ENCODE data around the gene WNK1. TPM values are rescaled to one million over a fixed set of nuclear protein-coding genes. Genes with fewer than 3 reads are reported as not detected.
A peak's percentile ranks its signal among the peaks of the same experiment; 100 is the strongest.

Gene WNK1
- polyA plus RNA-seq, 3 donors, result 8.7 to 57.2 (median 20.9) TPM

DNA sequence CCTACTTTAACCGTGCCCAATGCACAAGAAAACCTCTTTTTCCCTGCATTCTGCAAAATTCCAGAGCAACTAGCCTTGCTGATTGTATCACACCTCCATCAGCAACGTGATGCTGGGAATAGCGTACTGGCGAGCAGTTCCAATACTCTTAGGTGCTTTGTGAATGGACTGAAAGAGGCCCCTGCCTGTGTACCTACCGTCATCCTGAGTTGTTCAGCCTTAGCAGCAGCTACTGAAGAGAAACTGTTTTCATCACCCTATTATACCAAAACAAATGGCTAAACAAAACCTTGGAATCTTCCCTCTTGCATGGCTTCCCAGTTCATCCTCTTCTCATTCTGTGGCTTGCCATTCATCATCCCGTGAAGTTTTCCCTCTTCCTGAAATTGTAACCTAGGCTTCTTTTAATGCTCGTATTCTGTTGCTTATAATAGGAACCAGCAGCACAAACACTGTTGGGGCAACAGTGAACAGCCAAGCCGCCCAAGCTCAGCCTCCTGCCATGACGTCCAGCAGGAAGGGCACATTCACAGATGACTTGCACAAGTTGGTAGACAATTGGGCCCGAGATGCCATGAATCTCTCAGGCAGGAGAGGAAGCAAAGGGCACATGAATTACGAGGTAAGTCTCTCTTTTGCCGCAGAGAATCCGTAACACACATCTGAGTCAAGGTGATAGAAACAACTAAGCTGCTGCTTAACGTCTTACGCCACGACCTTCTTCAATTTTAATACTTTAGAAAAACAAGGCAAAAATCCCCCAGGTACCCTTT is 155.2 kb downstream of the WNK1 start:
- H3K36me3 ChIP-seq (replicated peaks in 1 of 2; ENCODE audit: control insufficient read depth in 1 of 2, insufficient read depth in 2 of 2, low read length in 2 of 2), result peaks cover 79 to 94% of the 10 kb centered on the region in 2 donors
- H3K4me3 Mint-ChIP-seq, result no peak overlapping the region
- H3K27me3 Mint-ChIP-seq (ENCODE audit: low read depth in 3 of 3), result peaks cover 0 to 3% (median 0%) of the 10 kb centered on the region in 3 donors
- DNase-seq, result no peak
- no peak overlapping the region for H3K27ac ChIP-seq (ENCODE audit: low read depth in 1 of 2, low read length in 2 of 2)
- H2AFZ ChIP-seq (ENCODE audit: insufficient read depth, low read depth, low read length, poor library complexity, severe bottlenecking), result no peak overlapping the region
- peaks cover 77% of the 10 kb centered on the region for H4K20me1 ChIP-seq (ENCODE audit: insufficient read depth, low read length)
- WGBS (ENCODE audit: insufficient coverage), result 60% methylated on average over 13 of the region's 16 CpGs
- no peak overlapping the region for H3K4me2 ChIP-seq (replicated peaks; ENCODE audit: extremely low read depth, low read length, poor library complexity, severe bottlenecking)
- no peaks in the 10 kb centered on the region for H3K27me3 ChIP-seq (ENCODE audit: control insufficient read depth in 2 of 2, insufficient read depth in 2 of 2, low read length in 2 of 2)
- TF ChIP-seq, protein P1, sequence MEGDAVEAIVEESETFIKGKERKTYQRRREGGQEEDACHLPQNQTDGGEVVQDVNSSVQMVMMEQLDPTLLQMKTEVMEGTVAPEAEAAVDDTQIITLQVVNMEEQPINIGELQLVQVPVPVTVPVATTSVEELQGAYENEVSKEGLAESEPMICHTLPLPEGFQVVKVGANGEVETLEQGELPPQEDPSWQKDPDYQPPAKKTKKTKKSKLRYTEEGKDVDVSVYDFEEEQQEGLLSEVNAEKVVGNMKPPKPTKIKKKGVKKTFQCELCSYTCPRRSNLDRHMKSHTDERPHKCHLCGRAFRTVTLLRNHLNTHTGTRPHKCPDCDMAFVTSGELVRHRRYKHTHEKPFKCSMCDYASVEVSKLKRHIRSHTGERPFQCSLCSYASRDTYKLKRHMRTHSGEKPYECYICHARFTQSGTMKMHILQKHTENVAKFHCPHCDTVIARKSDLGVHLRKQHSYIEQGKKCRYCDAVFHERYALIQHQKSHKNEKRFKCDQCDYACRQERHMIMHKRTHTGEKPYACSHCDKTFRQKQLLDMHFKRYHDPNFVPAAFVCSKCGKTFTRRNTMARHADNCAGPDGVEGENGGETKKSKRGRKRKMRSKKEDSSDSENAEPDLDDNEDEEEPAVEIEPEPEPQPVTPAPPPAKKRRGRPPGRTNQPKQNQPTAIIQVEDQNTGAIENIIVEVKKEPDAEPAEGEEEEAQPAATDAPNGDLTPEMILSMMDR (IDR thresholded peaks at IDR 0.05), result no peak
- peaks cover 76 to 91% of the 10 kb centered on the region in 2 donors for H3K36me3 Mint-ChIP-seq
- H3K9me3 ChIP-seq (replicated peaks in 1 of 2; ENCODE audit: control insufficient read depth in 1 of 2, insufficient read depth in 1 of 2, low read length in 2 of 2), result no peaks in the 10 kb centered on the region
- H3K4me3 ChIP-seq (replicated peaks in 1 of 3; ENCODE audit: low read depth in 2 of 3, low read length in 3 of 3), result no peak overlapping the region
- peaks cover 18 to 46% of the 10 kb centered on the region in 2 donors for H3K4me1 ChIP-seq (ENCODE audit: control insufficient read depth in 1 of 2, insufficient read depth in 2 of 2, low read length in 2 of 2)
- H3K9me3 Mint-ChIP-seq, result no peaks in the 10 kb centered on the region
- H3K79me2 ChIP-seq (ENCODE audit: insufficient read depth, low read length), result peaks cover 4% of the 10 kb centered on the region
- H3K9ac ChIP-seq (ENCODE audit: insufficient read depth, low read length, poor library complexity, severe bottlenecking), result no peak overlapping the region
- H3K4me1 Mint-ChIP-seq, result peaks cover 38% of the 10 kb centered on the region
- intact Hi-C loops (cut with micrococcal nuclease), result loop anchor here in 1 of 2 donors (10.0 kb wide), 1 partner anchor 187 kb away; no protein-coding TSS in a partner anchor
- peak overlapping the region in 3 of 7 donors; percentile 6 to 25 (median 8) for H3K27ac Mint-ChIP-seq

DNA sequence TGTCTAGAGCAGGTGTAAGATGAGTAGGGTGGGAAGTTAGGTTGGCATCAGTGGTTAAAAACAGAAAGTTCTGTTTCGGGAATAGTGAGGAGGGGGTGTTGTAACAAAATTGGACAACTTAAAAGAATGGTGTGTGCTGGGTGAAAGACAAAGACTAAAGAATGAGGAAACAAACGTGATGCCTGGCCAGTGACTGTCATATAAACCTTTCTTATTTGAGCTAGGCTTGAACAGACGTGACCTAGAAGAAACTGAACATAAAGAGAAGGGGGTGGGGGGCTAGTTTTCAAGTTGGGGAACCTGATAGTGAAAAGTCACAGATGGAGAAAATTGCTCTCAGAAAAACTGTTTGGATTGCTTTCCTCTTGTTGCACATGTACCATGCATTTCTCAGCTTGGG is 157.5 kb downstream of the WNK1 start:
- peak overlapping the region in 1 of 7 donors; percentile 30 for H3K27ac Mint-ChIP-seq
- H3K4me1 ChIP-seq (ENCODE audit: control insufficient read depth in 1 of 2, insufficient read depth in 2 of 2, low read length in 2 of 2), result peaks cover 23 to 40% of the 10 kb centered on the region in 2 donors
- no peak overlapping the region for H3K4me2 ChIP-seq (replicated peaks; ENCODE audit: extremely low read depth, low read length, poor library complexity, severe bottlenecking)
- peaks cover 73 to 88% of the 10 kb centered on the region in 2 donors for H3K36me3 Mint-ChIP-seq
- H3K4me3 ChIP-seq (replicated peaks in 1 of 3; ENCODE audit: low read depth in 2 of 3, low read length in 3 of 3), result no peak overlapping the region
- H3K27ac ChIP-seq (ENCODE audit: low read depth in 1 of 2, low read length in 2 of 2), result no peak overlapping the region
- no peaks in the 10 kb centered on the region for H3K9me3 Mint-ChIP-seq
- H3K4me1 Mint-ChIP-seq, result peaks cover 37% of the 10 kb centered on the region
- H3K36me3 ChIP-seq (replicated peaks in 1 of 2; ENCODE audit: control insufficient read depth in 1 of 2, insufficient read depth in 2 of 2, low read length in 2 of 2), result peaks cover 63 to 94% of the 10 kb centered on the region in 2 donors
- H3K9ac ChIP-seq (ENCODE audit: insufficient read depth, low read length, poor library complexity, severe bottlenecking), result no peak overlapping the region
- DNase-seq, result no peak
- intact Hi-C loops (cut with micrococcal nuclease), result loop anchor here (5.0 to 10.0 kb wide), 2 partner anchors 37 to 185 kb away; partner anchors contain the start of gene RAD52 (in 1 of the 2)
- 50% methylated on average over 2 of the region's 3 CpGs for WGBS (ENCODE audit: insufficient coverage)
- H4K20me1 ChIP-seq (ENCODE audit: insufficient read depth, low read length), result peaks cover 73% of the 10 kb centered on the region
- no peaks in the 10 kb centered on the region for H3K9me3 ChIP-seq (replicated peaks in 1 of 2; ENCODE audit: control insufficient read depth in 1 of 2, insufficient read depth in 1 of 2, low read length in 2 of 2)
- H3K27me3 ChIP-seq (ENCODE audit: control insufficient read depth in 2 of 2, insufficient read depth in 2 of 2, low read length in 2 of 2), result no peaks in the 10 kb centered on the region
- H3K27me3 Mint-ChIP-seq (ENCODE audit: low read depth in 3 of 3), result peaks cover 0 to 4% (median 0%) of the 10 kb centered on the region in 3 donors
- H3K79me2 ChIP-seq (ENCODE audit: insufficient read depth, low read length), result peaks cover 4% of the 10 kb centered on the region
- H3K4me3 Mint-ChIP-seq, result no peak overlapping the region
- TF ChIP-seq, protein P1 (IDR thresholded peaks at IDR 0.05), result no peak
- H2AFZ ChIP-seq (ENCODE audit: insufficient read depth, low read depth, low read length, poor library complexity, severe bottlenecking), result no peak overlapping the region
